Nephron (organoid): ENCODE data around the gene MAZ.

ENCODE experiments used
- H3K27ac Mint-ChIP-seq, 3 experiments: 2 replicates each; pipeline ENCODE4 v1.8.0; 2020; ENCODE audit warnings: mixed read lengths in 3 of 3, mild to moderate bottlenecking in 2 of 3, moderate library complexity in 1 of 3
- H3K27me3 Mint-ChIP-seq: 2 replicates; pipeline ENCODE4 v1.8.0; 2021; ENCODE audit warnings: low read depth, mild to moderate bottlenecking, moderate library complexity, mixed read lengths
- H3K36me3 Mint-ChIP-seq: 2 replicates; pipeline ENCODE4 v1.8.0; 2020; ENCODE audit warnings: low read depth, mixed read lengths
- H3K4me1 Mint-ChIP-seq: 2 replicates; pipeline ENCODE4 v1.8.0; 2020; ENCODE audit warnings: mixed read lengths
- H3K4me3 Mint-ChIP-seq, 3 experiments: 2 replicates each; pipeline ENCODE4 v1.8.0; 2020; ENCODE audit warnings: mild to moderate bottlenecking in 3 of 3, mixed read lengths in 3 of 3, moderate library complexity in 2 of 3
- H3K9me3 Mint-ChIP-seq: 2 replicates; pipeline ENCODE4 v1.8.0; 2020; ENCODE audit warnings: mixed read lengths
- CTCF ChIP-seq, 3 experiments: fragments of 200-600 bp; sonication (generic); IDR thresholded peaks; one replicate each; pipeline ENCODE4 v1.5.0; 2021; ENCODE audit warnings: antibody characterized with exemption in 3 of 3; ENCODE audit not compliant: unreplicated experiment in 3 of 3

The MAZ gene

GRCh38 chr16:29808219-29808900 is 2.0 kb downstream of the MAZ start:
- Mint-ChIP-seq H3K27me3 (no peaks in the 10 kb centered on the region), H3K4me1 (peaks cover 52% of the 10 kb centered on the region), H3K36me3 (peaks cover 13% of the 10 kb centered on the region), H3K27ac (peak overlapping the region; percentile 92 to 98 (median 94)), H3K9me3 (no peaks in the 10 kb centered on the region), H3K4me3 (peak overlapping the region; percentile 82 to 92 (median 92))
- no peak for TF ChIP-seq CTCF (IDR thresholded peaks at IDR 0.05; ENCODE audit: unreplicated experiment in 3 of 3)

DNA sequence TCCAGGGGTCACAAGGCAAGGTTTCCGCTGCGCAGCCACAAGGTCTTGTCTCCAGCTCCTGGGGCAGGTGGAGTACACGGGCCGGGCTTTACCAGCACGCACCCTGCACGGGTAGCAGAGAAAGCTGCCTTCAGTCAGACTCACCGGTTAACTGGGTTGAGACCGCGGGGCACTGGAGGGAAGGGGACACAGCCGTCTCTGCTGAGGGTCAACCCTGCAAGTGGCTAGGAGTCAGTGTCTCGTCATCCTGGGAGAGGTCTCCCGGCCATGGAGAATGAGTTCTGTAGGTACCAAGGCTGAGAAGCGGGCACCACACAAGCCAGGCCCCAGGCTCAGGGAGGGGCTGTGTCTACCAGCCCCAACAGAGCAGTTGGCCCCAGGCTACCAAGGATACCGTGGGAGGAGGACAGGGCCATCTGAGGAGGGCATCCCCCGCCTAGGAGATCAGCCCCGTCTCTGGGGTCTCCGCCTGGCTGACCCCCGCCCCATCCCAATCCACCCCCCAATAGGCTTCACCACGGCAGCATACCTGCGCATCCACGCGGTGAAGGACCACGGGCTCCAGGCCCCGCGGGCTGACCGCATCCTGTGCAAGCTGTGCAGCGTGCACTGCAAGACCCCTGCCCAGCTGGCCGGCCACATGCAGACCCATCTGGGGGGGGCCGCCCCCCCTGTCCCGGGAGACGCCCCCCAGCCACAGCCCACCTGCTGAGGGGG is 2.9 kb downstream of the MAZ start:
- Mint-ChIP-seq H3K4me3 (peak overlapping the region; percentile 82 to 92 (median 92)), H3K4me1 (peaks cover 43% of the 10 kb centered on the region), H3K27ac (peak overlapping the region; percentile 86 to 98 (median 92)), H3K36me3 (peaks cover 10% of the 10 kb centered on the region), H3K9me3 (no peaks in the 10 kb centered on the region), H3K27me3 (no peaks in the 10 kb centered on the region)
- TF ChIP-seq CTCF (IDR thresholded peaks at IDR 0.05; ENCODE audit: unreplicated experiment in 3 of 3) = no peak

- H3K4me3 Mint-ChIP-seq = peak overlapping the region; percentile 86 to 95 (median 94)
- peaks cover 10% of the 10 kb centered on the region for H3K36me3 Mint-ChIP-seq
- no peaks in the 10 kb centered on the region for H3K9me3 Mint-ChIP-seq
- H3K27ac Mint-ChIP-seq = peak overlapping the region; percentile 90 to 99 (median 91)
- no peaks in the 10 kb centered on the region for H3K27me3 Mint-ChIP-seq
- TF ChIP-seq CTCF (IDR thresholded peaks at IDR 0.05; ENCODE audit: unreplicated experiment in 3 of 3) = no peak
- peaks cover 43% of the 10 kb centered on the region for H3K4me1 Mint-ChIP-seq
These were observed 3.7 kb downstream of the MAZ start for GRCh38 chr16:29809850-29810698.

- no peaks in the 10 kb centered on the region for H3K9me3 Mint-ChIP-seq
- peaks cover 45% of the 10 kb centered on the region for H3K4me1 Mint-ChIP-seq
- H3K36me3 Mint-ChIP-seq = peaks cover 10% of the 10 kb centered on the region
- no peaks in the 10 kb centered on the region for H3K27me3 Mint-ChIP-seq
- TF ChIP-seq CTCF (IDR thresholded peaks at IDR 0.05; ENCODE audit: unreplicated experiment in 3 of 3) = no peak
- H3K4me3 Mint-ChIP-seq = peak overlapping the region; percentile 86 to 95 (median 94)
- H3K27ac Mint-ChIP-seq = peak overlapping the region; percentile 90 to 99 (median 91)
These were observed 4.4 kb downstream of the MAZ start for GRCh38 chr16:29810699-29811169.

DNA sequence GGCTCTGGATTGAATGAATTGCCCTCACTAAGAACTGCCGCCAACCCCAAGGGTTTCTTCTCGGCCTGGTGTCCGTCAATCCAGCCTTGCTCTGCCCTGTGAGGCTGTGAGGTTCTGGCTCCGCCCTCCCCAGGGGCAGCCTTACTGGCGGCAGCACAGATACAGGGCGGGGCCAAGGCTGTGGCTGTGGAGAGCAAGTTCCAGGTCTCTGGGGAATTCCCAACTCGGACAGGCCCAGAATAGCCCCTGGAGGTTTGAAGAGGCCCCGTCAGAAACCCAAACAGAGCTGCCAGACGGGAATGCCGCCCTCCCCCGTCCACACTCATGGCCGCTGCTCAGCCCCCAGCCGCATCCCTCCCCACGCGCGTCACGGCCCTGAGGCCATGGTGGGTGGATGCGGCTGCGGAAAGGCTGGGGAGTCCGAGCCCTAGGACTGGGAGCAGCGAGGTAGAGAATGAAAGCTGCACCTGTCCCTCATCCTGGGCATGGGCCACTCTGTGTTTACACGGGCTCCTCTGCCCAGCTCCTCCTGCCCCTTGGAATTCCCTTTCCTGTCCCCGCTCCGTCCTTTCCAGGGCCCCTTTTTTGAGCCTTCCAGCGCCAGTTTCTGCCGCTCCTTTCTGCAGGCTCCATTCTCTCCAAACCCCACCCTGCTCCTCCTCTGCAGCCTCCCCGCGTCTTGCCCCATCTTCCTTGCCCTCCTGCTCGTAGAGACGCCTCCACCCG is 5.0 kb downstream of the MAZ start:
- Mint-ChIP-seq H3K27me3 (no peaks in the 10 kb centered on the region), H3K4me3 (peak overlapping the region; percentile 86 to 95 (median 94)), H3K9me3 (no peaks in the 10 kb centered on the region), H3K4me1 (peaks cover 49% of the 10 kb centered on the region), H3K36me3 (peaks cover 10% of the 10 kb centered on the region), H3K27ac (peak overlapping the region; percentile 90 to 99 (median 91))
- TF ChIP-seq CTCF (IDR thresholded peaks at IDR 0.05; ENCODE audit: unreplicated experiment in 3 of 3) = no peak
